ENCODE data around the gene TXK.

Gene TXK

GRCh38 chr4:48085821-48086589 is 48.0 kb downstream of the TXK start:
- Histone ChIP-seq H3K27ac (ENCODE audit: low read depth in 2 of 2, low read length in 2 of 2) (no peak overlapping the region), H3K9me3 (ENCODE audit: control insufficient read depth in 2 of 2, low read length in 2 of 2) (no peaks in the 10 kb centered on the region), H3K36me3 (ENCODE audit: control insufficient read depth in 2 of 2, insufficient read depth in 2 of 2, low read length in 2 of 2) (no peaks in the 10 kb centered on the region), H3K4me3 (ENCODE audit: low read length in 2 of 2) (no peak overlapping the region), H3K4me1 (ENCODE audit: control insufficient read depth in 2 of 2, insufficient read depth in 2 of 2, low read length in 2 of 2) (no peaks in the 10 kb centered on the region), H3K9ac (ENCODE audit: low read depth in 1 of 2, low read length in 2 of 2) (no peak overlapping the region), H3K27me3 (ENCODE audit: control insufficient read depth in 2 of 2, insufficient read depth in 2 of 2, low read length in 2 of 2) (no peaks in the 10 kb centered on the region)

- Histone ChIP-seq H3K4me3 (ENCODE audit: low read length in 2 of 2) (no peak overlapping the region), H3K9me3 (ENCODE audit: control insufficient read depth in 2 of 2, low read length in 2 of 2) (no peaks in the 10 kb centered on the region), H3K36me3 (ENCODE audit: control insufficient read depth in 2 of 2, insufficient read depth in 2 of 2, low read length in 2 of 2) (no peaks in the 10 kb centered on the region), H3K27me3 (ENCODE audit: control insufficient read depth in 2 of 2, insufficient read depth in 2 of 2, low read length in 2 of 2) (no peaks in the 10 kb centered on the region), H3K27ac (ENCODE audit: low read depth in 2 of 2, low read length in 2 of 2) (no peak overlapping the region), H3K9ac (ENCODE audit: low read depth in 1 of 2, low read length in 2 of 2) (no peak overlapping the region), H3K4me1 (ENCODE audit: control insufficient read depth in 2 of 2, insufficient read depth in 2 of 2, low read length in 2 of 2) (no peaks in the 10 kb centered on the region)
These were observed 51.1 kb downstream of the TXK start for GRCh38 chr4:48082956-48083355.

- H3K9me3 ChIP-seq (ENCODE audit: control insufficient read depth in 2 of 2, low read length in 2 of 2), result no peaks in the 10 kb centered on the region
- H3K27me3 ChIP-seq (ENCODE audit: control insufficient read depth in 2 of 2, insufficient read depth in 2 of 2, low read length in 2 of 2), result no peaks in the 10 kb centered on the region
- no peaks in the 10 kb centered on the region for H3K36me3 ChIP-seq (ENCODE audit: control insufficient read depth in 2 of 2, insufficient read depth in 2 of 2, low read length in 2 of 2)
- H3K27ac ChIP-seq (ENCODE audit: low read depth in 2 of 2, low read length in 2 of 2), result no peak overlapping the region
- H3K4me1 ChIP-seq (ENCODE audit: control insufficient read depth in 2 of 2, insufficient read depth in 2 of 2, low read length in 2 of 2), result no peaks in the 10 kb centered on the region
- no peak overlapping the region for H3K9ac ChIP-seq (ENCODE audit: low read depth in 1 of 2, low read length in 2 of 2)
- H3K4me3 ChIP-seq (ENCODE audit: low read length in 2 of 2), result no peak overlapping the region
These were observed 52.9 kb downstream of the TXK start for GRCh38 chr4:48081196-48081595.

GRCh38 chr4:48079972-48080391 is 54.1 kb downstream of the TXK start:
- Histone ChIP-seq H3K9me3 (ENCODE audit: control insufficient read depth in 2 of 2, low read length in 2 of 2) (no peaks in the 10 kb centered on the region), H3K27ac (ENCODE audit: low read depth in 2 of 2, low read length in 2 of 2) (no peak overlapping the region)

GRCh38 chr4:48078862-48079655 is 55.0 kb downstream of the TXK start:
- Histone ChIP-seq H3K9ac (ENCODE audit: low read depth in 1 of 2, low read length in 2 of 2) (no peak overlapping the region), H3K9me3 (ENCODE audit: control insufficient read depth in 2 of 2, low read length in 2 of 2) (no peaks in the 10 kb centered on the region), H3K27me3 (ENCODE audit: control insufficient read depth in 2 of 2, insufficient read depth in 2 of 2, low read length in 2 of 2) (no peaks in the 10 kb centered on the region), H3K27ac (ENCODE audit: low read depth in 2 of 2, low read length in 2 of 2) (no peak overlapping the region), H3K4me3 (ENCODE audit: low read length in 2 of 2) (no peak overlapping the region), H3K36me3 (ENCODE audit: control insufficient read depth in 2 of 2, insufficient read depth in 2 of 2, low read length in 2 of 2) (no peaks in the 10 kb centered on the region), H3K4me1 (ENCODE audit: control insufficient read depth in 2 of 2, insufficient read depth in 2 of 2, low read length in 2 of 2) (no peaks in the 10 kb centered on the region)

More at GRCh38 chr4:48079972-48080391, 54.1 kb downstream of the TXK start:
- no peaks in the 10 kb centered on the region for H3K27me3 ChIP-seq (ENCODE audit: control insufficient read depth in 2 of 2, insufficient read depth in 2 of 2, low read length in 2 of 2)
- no peak overlapping the region for H3K9ac ChIP-seq (ENCODE audit: low read depth in 1 of 2, low read length in 2 of 2)
- H3K36me3 ChIP-seq (ENCODE audit: control insufficient read depth in 2 of 2, insufficient read depth in 2 of 2, low read length in 2 of 2), result no peaks in the 10 kb centered on the region
- H3K4me3 ChIP-seq (ENCODE audit: low read length in 2 of 2), result no peak overlapping the region
- H3K4me1 ChIP-seq (ENCODE audit: control insufficient read depth in 2 of 2, insufficient read depth in 2 of 2, low read length in 2 of 2), result no peaks in the 10 kb centered on the region

GRCh38 chr4:48078425-48078824 is 55.6 kb downstream of the TXK start:
- H3K27ac ChIP-seq (ENCODE audit: low read depth in 2 of 2, low read length in 2 of 2), result no peak overlapping the region
- no peaks in the 10 kb centered on the region for H3K4me1 ChIP-seq (ENCODE audit: control insufficient read depth in 2 of 2, insufficient read depth in 2 of 2, low read length in 2 of 2)
- no peaks in the 10 kb centered on the region for H3K36me3 ChIP-seq (ENCODE audit: control insufficient read depth in 2 of 2, insufficient read depth in 2 of 2, low read length in 2 of 2)
- no peaks in the 10 kb centered on the region for H3K27me3 ChIP-seq (ENCODE audit: control insufficient read depth in 2 of 2, insufficient read depth in 2 of 2, low read length in 2 of 2)
- H3K9me3 ChIP-seq (ENCODE audit: control insufficient read depth in 2 of 2, low read length in 2 of 2), result no peaks in the 10 kb centered on the region
- H3K4me3 ChIP-seq (ENCODE audit: low read length in 2 of 2), result no peak overlapping the region
- H3K9ac ChIP-seq (ENCODE audit: low read depth in 1 of 2, low read length in 2 of 2), result no peak overlapping the region

- Histone ChIP-seq H3K27ac (ENCODE audit: low read depth in 2 of 2, low read length in 2 of 2) (no peak overlapping the region), H3K9ac (ENCODE audit: low read depth in 1 of 2, low read length in 2 of 2) (no peak overlapping the region), H3K27me3 (ENCODE audit: control insufficient read depth in 2 of 2, insufficient read depth in 2 of 2, low read length in 2 of 2) (no peaks in the 10 kb centered on the region), H3K9me3 (ENCODE audit: control insufficient read depth in 2 of 2, low read length in 2 of 2) (no peaks in the 10 kb centered on the region), H3K36me3 (ENCODE audit: control insufficient read depth in 2 of 2, insufficient read depth in 2 of 2, low read length in 2 of 2) (no peaks in the 10 kb centered on the region), H3K4me3 (ENCODE audit: low read length in 2 of 2) (no peak overlapping the region), H3K4me1 (ENCODE audit: control insufficient read depth in 2 of 2, insufficient read depth in 2 of 2, low read length in 2 of 2) (no peaks in the 10 kb centered on the region)
These were observed 59.4 kb downstream of the TXK start for GRCh38 chr4:48074657-48075056.

GRCh38 chr4:48073567-48074103 is 60.4 kb downstream of the TXK start:
- H3K4me3 ChIP-seq (ENCODE audit: low read length in 2 of 2), result no peak overlapping the region
- no peak overlapping the region for H3K9ac ChIP-seq (ENCODE audit: low read depth in 1 of 2, low read length in 2 of 2)
- H3K27ac ChIP-seq (ENCODE audit: low read depth in 2 of 2, low read length in 2 of 2), result no peak overlapping the region
- no peaks in the 10 kb centered on the region for H3K36me3 ChIP-seq (ENCODE audit: control insufficient read depth in 2 of 2, insufficient read depth in 2 of 2, low read length in 2 of 2)
- H3K27me3 ChIP-seq (ENCODE audit: control insufficient read depth in 2 of 2, insufficient read depth in 2 of 2, low read length in 2 of 2), result no peaks in the 10 kb centered on the region
- no peaks in the 10 kb centered on the region for H3K9me3 ChIP-seq (ENCODE audit: control insufficient read depth in 2 of 2, low read length in 2 of 2)
- H3K4me1 ChIP-seq (ENCODE audit: control insufficient read depth in 2 of 2, insufficient read depth in 2 of 2, low read length in 2 of 2), result no peaks in the 10 kb centered on the region

GRCh38 chr4:48071191-48071590 is 62.9 kb downstream of the TXK start:
- Histone ChIP-seq H3K27me3 (ENCODE audit: control insufficient read depth in 2 of 2, insufficient read depth in 2 of 2, low read length in 2 of 2) (no peaks in the 10 kb centered on the region), H3K27ac (ENCODE audit: low read depth in 2 of 2, low read length in 2 of 2) (no peak overlapping the region), H3K9me3 (ENCODE audit: control insufficient read depth in 2 of 2, low read length in 2 of 2) (no peaks in the 10 kb centered on the region), H3K4me1 (ENCODE audit: control insufficient read depth in 2 of 2, insufficient read depth in 2 of 2, low read length in 2 of 2) (no peaks in the 10 kb centered on the region), H3K36me3 (ENCODE audit: control insufficient read depth in 2 of 2, insufficient read depth in 2 of 2, low read length in 2 of 2) (no peaks in the 10 kb centered on the region), H3K4me3 (ENCODE audit: low read length in 2 of 2) (no peak overlapping the region), H3K9ac (ENCODE audit: low read depth in 1 of 2, low read length in 2 of 2) (no peak overlapping the region)

- H3K27me3 ChIP-seq (ENCODE audit: control insufficient read depth in 2 of 2, insufficient read depth in 2 of 2, low read length in 2 of 2), result no peaks in the 10 kb centered on the region
- no peaks in the 10 kb centered on the region for H3K36me3 ChIP-seq (ENCODE audit: control insufficient read depth in 2 of 2, insufficient read depth in 2 of 2, low read length in 2 of 2)
- no peak overlapping the region for H3K4me3 ChIP-seq (ENCODE audit: low read length in 2 of 2)
- H3K4me1 ChIP-seq (ENCODE audit: control insufficient read depth in 2 of 2, insufficient read depth in 2 of 2, low read length in 2 of 2), result no peaks in the 10 kb centered on the region
- H3K9me3 ChIP-seq (ENCODE audit: control insufficient read depth in 2 of 2, low read length in 2 of 2), result no peaks in the 10 kb centered on the region
- no peak overlapping the region for H3K9ac ChIP-seq (ENCODE audit: low read depth in 1 of 2, low read length in 2 of 2)
- H3K27ac ChIP-seq (ENCODE audit: low read depth in 2 of 2, low read length in 2 of 2), result no peak overlapping the region
These were observed 65.0 kb downstream of the TXK start for GRCh38 chr4:48069026-48069425.
